SK-N-SH (cell line): ENCODE results near the gene ASB4.

Experiments used
- EP300 ChIP-seq, 2 experiments: IDR thresholded peaks; 2 replicates each; pipeline versions ENCODE4 v1.4.0 to v1.6.1; 2012; ENCODE audit warnings: borderline replicate concordance in 1 of 2, low read depth in 1 of 2, low read length in 1 of 2
- FOSL2 ChIP-seq: IDR thresholded peaks from 2 replicates; pipeline ENCODE4 v1.4.0; 2012; ENCODE audit warnings: low read depth, mild to moderate bottlenecking, moderate library complexity, borderline replicate concordance
- NFIC ChIP-seq: IDR thresholded peaks from 2 replicates; pipeline ENCODE4 v1.4.0; 2012; ENCODE audit warnings: borderline replicate concordance
- RAD21 ChIP-seq: IDR thresholded peaks from 2 replicates; pipeline ENCODE4 v1.6.1; 2012; ENCODE audit warnings: mild to moderate bottlenecking, low read length
- RFX5 ChIP-seq: IDR thresholded peaks from 2 replicates; pipeline ENCODE4 v1.6.1; 2012; ENCODE audit warnings: mild to moderate bottlenecking, improper control_type of control experiment, low read length
- SMC3 ChIP-seq: IDR thresholded peaks from 2 replicates; pipeline ENCODE4 v1.6.1; 2012; ENCODE audit warnings: low read depth, low read length, improper control_type of control experiment
- TAF1 ChIP-seq: IDR thresholded peaks from 2 replicates; pipeline ENCODE4 v1.6.1; 2012; ENCODE audit warnings: low read depth, mild to moderate bottlenecking, low read length, moderate library complexity, borderline replicate concordance
- TF ChIP-seq, protein P1 (sequence below): fragments of 200-600 bp; sonication (generic); IDR thresholded peaks from 2 replicates; pipeline ENCODE4 v1.6.1; 2017; ENCODE audit warnings: antibody characterized with exemption, mild to moderate bottlenecking, moderate library complexity
- TF ChIP-seq, protein P2 (sequence below): IDR thresholded peaks from 2 replicates; pipeline ENCODE4; 2012

DNA sequence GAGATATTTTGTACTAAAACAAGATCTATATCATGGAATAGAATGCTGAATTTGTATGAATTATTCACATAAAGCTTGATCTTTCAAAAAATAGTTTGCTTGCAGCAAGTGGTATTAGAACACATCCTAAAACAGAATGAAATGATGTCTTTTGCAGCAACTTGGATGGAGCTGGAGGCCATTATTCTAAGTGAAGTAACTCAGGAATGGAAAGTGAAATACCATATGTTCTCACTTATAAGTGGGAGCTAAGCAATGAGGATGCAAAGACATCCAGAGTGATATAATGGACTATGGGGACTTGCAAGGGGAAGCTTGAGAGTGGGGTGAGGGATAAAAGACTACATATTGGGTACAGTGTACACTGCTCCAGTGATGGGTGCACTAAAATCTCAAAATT is 53.7 kb downstream of the ASB4 start:
- TF ChIP-seq EP300 (IDR thresholded peaks at IDR 0.05; ENCODE audit: borderline replicate concordance in 1 of 2, low read depth in 1 of 2, low read length in 1 of 2) (no peak), FOSL2 (no peak), RFX5 (no peak), RAD21 (no peak), SMC3 (no peak), NFIC (no peak), TAF1 (no peak)
- TF ChIP-seq, protein P1, sequence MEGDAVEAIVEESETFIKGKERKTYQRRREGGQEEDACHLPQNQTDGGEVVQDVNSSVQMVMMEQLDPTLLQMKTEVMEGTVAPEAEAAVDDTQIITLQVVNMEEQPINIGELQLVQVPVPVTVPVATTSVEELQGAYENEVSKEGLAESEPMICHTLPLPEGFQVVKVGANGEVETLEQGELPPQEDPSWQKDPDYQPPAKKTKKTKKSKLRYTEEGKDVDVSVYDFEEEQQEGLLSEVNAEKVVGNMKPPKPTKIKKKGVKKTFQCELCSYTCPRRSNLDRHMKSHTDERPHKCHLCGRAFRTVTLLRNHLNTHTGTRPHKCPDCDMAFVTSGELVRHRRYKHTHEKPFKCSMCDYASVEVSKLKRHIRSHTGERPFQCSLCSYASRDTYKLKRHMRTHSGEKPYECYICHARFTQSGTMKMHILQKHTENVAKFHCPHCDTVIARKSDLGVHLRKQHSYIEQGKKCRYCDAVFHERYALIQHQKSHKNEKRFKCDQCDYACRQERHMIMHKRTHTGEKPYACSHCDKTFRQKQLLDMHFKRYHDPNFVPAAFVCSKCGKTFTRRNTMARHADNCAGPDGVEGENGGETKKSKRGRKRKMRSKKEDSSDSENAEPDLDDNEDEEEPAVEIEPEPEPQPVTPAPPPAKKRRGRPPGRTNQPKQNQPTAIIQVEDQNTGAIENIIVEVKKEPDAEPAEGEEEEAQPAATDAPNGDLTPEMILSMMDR, result no peak
- TF ChIP-seq, protein P2, sequence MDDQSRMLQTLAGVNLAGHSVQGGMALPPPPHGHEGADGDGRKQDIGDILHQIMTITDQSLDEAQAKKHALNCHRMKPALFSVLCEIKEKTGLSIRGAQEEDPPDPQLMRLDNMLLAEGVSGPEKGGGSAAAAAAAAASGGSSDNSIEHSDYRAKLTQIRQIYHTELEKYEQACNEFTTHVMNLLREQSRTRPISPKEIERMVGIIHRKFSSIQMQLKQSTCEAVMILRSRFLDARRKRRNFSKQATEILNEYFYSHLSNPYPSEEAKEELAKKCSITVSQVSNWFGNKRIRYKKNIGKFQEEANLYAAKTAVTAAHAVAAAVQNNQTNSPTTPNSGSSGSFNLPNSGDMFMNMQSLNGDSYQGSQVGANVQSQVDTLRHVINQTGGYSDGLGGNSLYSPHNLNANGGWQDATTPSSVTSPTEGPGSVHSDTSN, result no peak
